Endothelial cell of hepatic sinusoid (primary cell): ENCODE results near the gene HDAC7.

Source experiments
- in situ Hi-C: cut with HindIII; loops from 2 replicates; pipeline ENCODE4 v1.10.0; 2017; ENCODE audit warnings: low sequenced_read_pairs

HDAC7 gene

GRCh38 chr12:47799357-47799955 is 20.2 kb downstream of the HDAC7 start:
- in situ Hi-C loops: no loop called here

- in situ Hi-C loops: no loop called here
Observed at GRCh38 chr12:47798382-47798948, 21.2 kb downstream of the HDAC7 start.

DNA sequence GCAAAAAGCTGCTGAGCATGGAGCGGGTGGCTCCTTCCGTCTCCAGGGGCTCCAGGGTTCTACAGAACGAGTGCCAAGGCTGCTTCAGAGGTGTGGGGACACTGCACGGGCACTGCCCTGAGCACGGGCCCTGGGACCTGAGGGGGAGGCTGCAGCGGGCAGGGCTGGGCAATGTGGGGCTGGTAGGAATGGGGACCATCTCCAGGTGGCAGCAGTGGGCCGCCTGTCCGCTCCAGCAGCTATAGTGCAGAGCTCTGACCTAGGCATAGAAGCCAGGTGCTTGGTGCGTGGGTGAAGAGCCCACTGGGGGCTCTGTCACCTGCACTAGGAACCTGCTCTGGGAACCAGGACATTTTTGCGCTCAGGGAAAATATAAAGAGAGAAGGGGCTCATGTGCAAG is 22.3 kb downstream of the HDAC7 start:
- in situ Hi-C loops: no loop called here

DNA sequence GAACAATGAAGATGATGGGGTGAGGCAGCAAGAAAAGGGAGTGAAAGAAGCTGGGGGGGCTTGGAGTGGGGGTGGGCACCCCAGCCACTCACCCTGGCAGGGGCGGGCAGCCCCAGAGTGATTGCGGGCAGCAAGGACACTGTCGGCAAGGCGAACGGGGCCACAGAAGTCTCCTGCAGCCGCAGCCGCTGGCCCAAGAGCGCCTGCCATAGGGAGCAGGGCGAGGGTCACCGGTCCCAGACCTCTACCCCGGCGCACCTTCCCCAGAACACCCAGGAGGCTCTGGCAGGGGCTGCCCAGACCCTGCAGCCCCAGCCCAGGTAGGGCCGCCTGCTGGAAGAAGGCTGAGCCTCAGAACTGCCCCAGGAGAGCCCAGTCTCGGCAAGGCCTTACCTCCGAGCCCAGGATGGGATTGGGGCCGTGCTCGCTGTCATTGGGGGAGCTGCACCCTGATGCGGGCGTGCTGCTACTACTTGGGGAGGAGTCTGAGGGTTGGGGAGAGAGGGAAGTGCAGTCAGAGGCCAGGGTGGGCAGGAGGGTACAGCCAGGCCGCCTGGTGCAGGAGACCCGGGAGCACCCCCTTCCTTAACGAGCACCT is 23.8 kb downstream of the HDAC7 start:
- in situ Hi-C loops: no loop called here

DNA sequence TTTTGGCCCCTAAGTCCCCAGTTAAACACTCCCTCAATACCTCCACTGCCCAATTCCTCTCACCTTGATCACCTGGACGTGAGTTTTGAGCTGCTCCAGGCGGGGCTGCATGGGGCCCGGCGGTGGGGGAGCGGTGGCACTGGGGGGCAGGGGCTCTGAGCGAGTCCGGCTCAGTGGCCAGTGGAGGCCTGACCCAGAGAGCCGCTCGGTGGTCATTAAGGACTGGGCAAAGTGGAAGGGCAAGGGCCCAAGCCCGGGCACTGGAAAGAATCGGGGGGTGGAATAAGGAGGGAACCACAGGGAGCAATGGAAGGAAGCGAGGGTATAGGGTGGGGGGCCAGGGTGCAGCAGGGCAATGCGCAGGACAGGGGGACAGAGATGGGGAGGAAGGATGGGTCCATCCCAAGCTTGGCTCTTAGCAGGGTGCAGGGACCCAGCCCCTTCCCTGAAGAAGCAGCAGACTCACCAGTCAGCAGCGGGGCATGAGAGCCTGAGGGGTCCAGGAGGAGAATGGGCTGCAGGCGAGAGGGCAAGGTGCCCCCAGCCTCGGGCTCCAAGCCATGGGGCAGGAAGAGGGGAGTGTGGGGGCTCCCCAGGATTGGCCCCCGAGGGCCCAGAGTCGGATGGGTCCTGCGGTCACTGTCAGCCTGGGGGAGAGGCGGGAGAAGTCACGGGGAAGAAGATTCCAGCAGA is 24.4 kb downstream of the HDAC7 start:
- in situ Hi-C loops: no loop called here

DNA sequence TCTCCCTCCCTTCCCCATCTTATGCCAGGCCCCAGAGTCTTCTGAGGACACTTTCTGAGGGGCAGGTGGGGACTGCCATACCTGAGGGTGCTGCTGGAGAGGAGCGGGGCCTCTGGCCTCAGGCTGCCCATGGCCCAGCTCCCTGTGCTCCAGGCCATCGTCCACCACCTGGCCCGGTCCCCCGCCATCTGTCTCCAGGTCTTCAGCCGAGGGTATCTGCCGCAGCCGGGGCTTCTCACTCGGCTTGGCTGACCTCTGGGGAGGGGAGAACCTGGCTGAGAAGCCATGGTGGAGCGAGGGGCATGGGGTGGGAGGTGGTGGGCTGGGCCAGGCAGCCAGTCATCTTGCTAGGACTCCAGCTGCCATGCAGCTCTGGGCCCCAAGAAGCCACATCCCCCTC is 25.0 kb downstream of the HDAC7 start:
- in situ Hi-C loops: no loop called here

- in situ Hi-C loops: no loop called here
Observed at GRCh38 chr12:47793015-47793681, 26.6 kb downstream of the HDAC7 start.

DNA sequence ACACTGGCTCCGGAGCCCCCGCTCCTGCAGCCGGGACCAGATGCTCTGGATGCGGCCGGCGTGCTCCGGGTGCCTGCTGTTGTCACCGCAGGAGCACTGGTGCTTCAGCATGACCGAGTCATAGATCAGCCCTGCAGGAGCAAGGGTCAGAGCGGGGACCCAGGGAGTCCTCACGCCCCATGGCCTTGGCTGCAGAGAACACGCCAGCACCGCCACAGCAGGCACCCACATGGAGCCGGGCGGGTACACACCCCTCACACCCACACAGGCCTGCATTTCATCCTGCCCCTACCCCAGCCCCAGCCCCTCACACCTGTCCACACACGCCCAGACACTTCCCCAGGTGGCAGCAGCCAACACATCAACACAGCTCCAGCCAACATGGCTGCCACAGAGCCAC is 27.8 kb downstream of the HDAC7 start:
- in situ Hi-C loops: no loop called here

GRCh38 chr12:47791351-47791746 is 28.4 kb downstream of the HDAC7 start:
- in situ Hi-C loops: no loop called here

- in situ Hi-C loops: no loop called here
Observed at GRCh38 chr12:47790676-47791350, 28.9 kb downstream of the HDAC7 start.

- in situ Hi-C loops: no loop called here
Observed at GRCh38 chr12:47789712-47790489, 29.8 kb downstream of the HDAC7 start.

GRCh38 chr12:47789141-47789540 is 30.6 kb downstream of the HDAC7 start:
- in situ Hi-C loops: no loop called here

- in situ Hi-C loops: no loop called here
Observed at GRCh38 chr12:47787596-47788319, 31.9 kb downstream of the HDAC7 start.

- in situ Hi-C loops: no loop called here
Observed at GRCh38 chr12:47786662-47787280, 32.9 kb downstream of the HDAC7 start.

- in situ Hi-C loops: no loop called here
Observed at GRCh38 chr12:47785887-47786661, 33.6 kb downstream of the HDAC7 start.

GRCh38 chr12:47785036-47785886 is 34.4 kb downstream of the HDAC7 start:
- in situ Hi-C loops: no loop called here
